HepG2 (cell line): ENCODE data around the gene UMPS. TPM values are rescaled to one million over a fixed set of nuclear protein-coding genes. Genes with fewer than 3 reads are reported as not detected.
A peak's percentile ranks its signal among the peaks of the same experiment; 100 is the strongest.

Experiments used
- CEBPB ChIP-seq: IDR thresholded peaks from 2 replicates; pipeline ENCODE4 v1.6.1; 2011; ENCODE audit warnings: low read depth, low read length, improper control_type of control experiment, borderline replicate concordance
- CEBPG ChIP-seq: IDR thresholded peaks from 2 replicates; pipeline ENCODE4 v1.6.1; 2016
- FOSL2 ChIP-seq: sonication (generic); formaldehyde crosslinking; IDR thresholded peaks from 2 replicates; pipeline ENCODE4 v1.4.0; 2020; ENCODE audit warnings: missing genetic modification reagents
- FOXK1 ChIP-seq: sonication (generic); formaldehyde crosslinking; IDR thresholded peaks from 2 replicates; pipeline ENCODE4 v1.4.0; 2020; ENCODE audit warnings: low read depth, missing genetic modification reagents, borderline replicate concordance
- HMG20A ChIP-seq: IDR thresholded peaks from 2 replicates; pipeline ENCODE4 v1.6.1; 2016; ENCODE audit warnings: borderline replicate concordance
- HNF4G ChIP-seq, 2 experiments: sonication (generic) in 1 of 2; formaldehyde crosslinking in 1 of 2; IDR thresholded peaks; 2 replicates each; pipeline versions ENCODE4 v1.4.0 to v1.6.1; 2011 to 2020; ENCODE audit warnings: borderline replicate concordance in 2 of 2, low read depth in 2 of 2, mild to moderate bottlenecking in 2 of 2, low read length in 1 of 2, missing genetic modification reagents in 1 of 2, moderate library complexity in 1 of 2
- HOXA3 ChIP-seq: sonication (generic); formaldehyde crosslinking; IDR thresholded peaks from 2 replicates; pipeline ENCODE4 v1.5.0; 2020; ENCODE audit warnings: missing genetic modification reagents
- KDM2A ChIP-seq: sonication (generic); formaldehyde crosslinking; IDR thresholded peaks from 2 replicates; pipeline ENCODE4 v1.4.0; 2020; ENCODE audit warnings: low read depth, missing genetic modification reagents, borderline replicate concordance
- KLF12 ChIP-seq: sonication (generic); formaldehyde crosslinking; IDR thresholded peaks from 2 replicates; pipeline ENCODE4 v1.4.0; 2020; ENCODE audit warnings: missing genetic modification reagents, borderline replicate concordance
- MED1 ChIP-seq: sonication (generic); formaldehyde crosslinking; IDR thresholded peaks from 2 replicates; pipeline ENCODE4 v1.4.0; 2020; ENCODE audit warnings: missing genetic modification reagents
- MEIS2 ChIP-seq: sonication (generic); formaldehyde crosslinking; IDR thresholded peaks from 2 replicates; pipeline ENCODE4 v1.9.0; 2021; ENCODE audit warnings: mild to moderate bottlenecking, missing genetic modification reagents
- NFATC3 ChIP-seq: sonication (generic); formaldehyde crosslinking; IDR thresholded peaks from 2 replicates; pipeline ENCODE4 v1.5.1; 2020; ENCODE audit warnings: mild to moderate bottlenecking, missing genetic modification reagents
- NR2F2 ChIP-seq: IDR thresholded peaks from 2 replicates; pipeline ENCODE4 v1.6.1; 2012; ENCODE audit warnings: low read depth, inconsistent platforms, borderline replicate concordance
- PHF5A ChIP-seq: IDR thresholded peaks from one replicate; pipeline ENCODE4 v1.6.1; 2018; ENCODE audit warnings: low read depth, missing genetic modification reagents; ENCODE audit not compliant: unreplicated experiment
- POLR2G ChIP-seq: fragments of 200-400 bp; formaldehyde crosslinking; IDR thresholded peaks from 2 replicates; pipeline ENCODE4 v1.6.1; 2018; ENCODE audit warnings: mild to moderate bottlenecking, low read depth, low read length, moderate library complexity
- RXRB ChIP-seq: IDR thresholded peaks from 2 replicates; pipeline ENCODE4 v1.6.1; 2016; ENCODE audit warnings: borderline replicate concordance, missing genetic modification reagents, missing compliant biosample characterization
- SALL1 ChIP-seq: sonication (generic); formaldehyde crosslinking; IDR thresholded peaks from 2 replicates; pipeline ENCODE4 v1.8.0; 2022; ENCODE audit warnings: mild to moderate bottlenecking, missing genetic modification reagents
- SKI ChIP-seq: fragments of 450-650 bp; IDR thresholded peaks from one replicate; pipeline ENCODE4 v1.6.1; 2018; ENCODE audit warnings: mild to moderate bottlenecking; ENCODE audit not compliant: partially characterized antibody
- SNAI1 ChIP-seq: sonication (generic); formaldehyde crosslinking; IDR thresholded peaks from 2 replicates; pipeline ENCODE4 v1.5.0; 2020; ENCODE audit warnings: mild to moderate bottlenecking, missing genetic modification reagents, borderline replicate concordance
- SYNCRIP ChIP-seq: fragments of 200-400 bp; formaldehyde crosslinking; IDR thresholded peaks from 2 replicates; pipeline ENCODE4 v1.6.1; 2018; ENCODE audit warnings: mild to moderate bottlenecking, low read depth, low read length; ENCODE audit not compliant: insufficient read depth
- ZMAT3 ChIP-seq: sonication (generic); formaldehyde crosslinking; conservative IDR thresholded peaks from 2 replicates; pipeline ENCODE4 v1.7.0; 2021; ENCODE audit warnings: missing genetic modification reagents
- ZMYM3 ChIP-seq: sonication (generic); formaldehyde crosslinking; IDR thresholded peaks from 2 replicates; pipeline ENCODE4 v1.5.1; 2020; ENCODE audit warnings: mild to moderate bottlenecking, missing genetic modification reagents
- ZNF121 ChIP-seq: sonication (generic); formaldehyde crosslinking; IDR thresholded peaks from 2 replicates; pipeline ENCODE4 v1.5.0; 2020; ENCODE audit warnings: mild to moderate bottlenecking, missing genetic modification reagents
- ZNF331 ChIP-seq: sonication (generic); formaldehyde crosslinking; IDR thresholded peaks from 2 replicates; pipeline ENCODE4 v1.4.0; 2020; ENCODE audit warnings: missing genetic modification reagents
- ZNF589 ChIP-seq: sonication (generic); formaldehyde crosslinking; conservative IDR thresholded peaks from 2 replicates; pipeline ENCODE4 v1.8.0; 2022; ENCODE audit warnings: mild to moderate bottlenecking, moderate library complexity, missing genetic modification reagents
- ZNF597 ChIP-seq: sonication (generic); formaldehyde crosslinking; IDR thresholded peaks from 2 replicates; pipeline ENCODE4 v1.5.0; 2020; ENCODE audit warnings: missing genetic modification reagents
- polyA plus RNA-seq, 8 experiments: library from polyadenylated mRNA; depleted of rRNA in 3 of 8; stranded (reverse) in 7 of 8; unstranded in 1 of 8; fragments of >200 nt; fragmentation: Illumina TruSeq in 4 of 8; extraction: Trizol in 4 of 8; gene quantifications; 2 replicates each; pipeline versions ENCODE4 v1.2.1 to v1.2.3, GENCODE V29; 2011 to 2016; ENCODE audit warnings: low read depth in 4 of 8, missing spikeins in 1 of 8, mixed read lengths in 1 of 8; ENCODE audit not compliant: insufficient read depth in 1 of 8
- total RNA-seq, 5 experiments: library from RNA; depleted of rRNA; stranded (reverse); fragments of >200 nt; fragmentation: Illumina TruSeq; extraction: Trizol; gene quantifications; 2 replicates each; pipeline ENCODE4 v1.2.3, GENCODE V29; 2016; ENCODE audit warnings: low read depth in 1 of 5
- TF ChIP-seq, protein P1 (sequence below), 2 experiments: fragments of 450-650 bp in 1 of 2; sonication (generic) in 1 of 2; formaldehyde crosslinking; IDR thresholded peaks; 2 replicates each; pipeline versions ENCODE4 v1.5.0 to v1.8.0; 2020 to 2022; ENCODE audit warnings: mild to moderate bottlenecking in 1 of 2, missing genetic modification reagents in 1 of 2
- TF ChIP-seq, protein P2 (sequence below): sonication (generic); formaldehyde crosslinking; IDR thresholded peaks from 2 replicates; pipeline ENCODE4 v1.8.0; 2022; ENCODE audit warnings: missing genetic modification reagents, mild to moderate bottlenecking, borderline replicate concordance
- TF ChIP-seq, protein P3 (sequence below): sonication (generic); formaldehyde crosslinking; IDR thresholded peaks from 2 replicates; pipeline ENCODE4 v1.5.0; 2020; ENCODE audit warnings: mild to moderate bottlenecking, low read depth, missing genetic modification reagents, borderline replicate concordance

UMPS gene
- total and polyA plus RNA-seq, 2 of the 13 experiments (the other 11 are each of a cell fraction or from before 2014, with no cell fraction given): 52.7 to 74.2 TPM

GRCh38 chr3:124730941-124731297 lies 667 bp downstream of the UMPS start (continued):
- TF ChIP-seq, protein P1, sequence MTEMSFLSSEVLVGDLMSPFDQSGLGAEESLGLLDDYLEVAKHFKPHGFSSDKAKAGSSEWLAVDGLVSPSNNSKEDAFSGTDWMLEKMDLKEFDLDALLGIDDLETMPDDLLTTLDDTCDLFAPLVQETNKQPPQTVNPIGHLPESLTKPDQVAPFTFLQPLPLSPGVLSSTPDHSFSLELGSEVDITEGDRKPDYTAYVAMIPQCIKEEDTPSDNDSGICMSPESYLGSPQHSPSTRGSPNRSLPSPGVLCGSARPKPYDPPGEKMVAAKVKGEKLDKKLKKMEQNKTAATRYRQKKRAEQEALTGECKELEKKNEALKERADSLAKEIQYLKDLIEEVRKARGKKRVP (CRISPR knock-in tag; IDR thresholded peaks at IDR 0.05): peak in 1 of 2 experiments; percentile 51; a peak in 1 of 4 replicates
- TF ChIP-seq SYNCRIP (no peak), CEBPG (CRISPR knock-in tag) (peak; percentile 87), CEBPB (peak; percentile 86), MED1 (CRISPR knock-in tag) (peak; percentile 72), HOXA3 (CRISPR knock-in tag) (peak; percentile 64), SKI (peak; percentile 70), HNF4G (IDR thresholded peaks at IDR 0.05; ENCODE audit: borderline replicate concordance, low read depth, low read length) (0 out of 2 replicates have a peak, but pooled peaks have one; percentile 30), HNF4G (CRISPR knock-in tag; IDR thresholded peaks at IDR 0.05; ENCODE audit: borderline replicate concordance, low read depth) (no peak), KDM2A (no peak), FOSL2 (CRISPR knock-in tag) (peak; percentile 71), ZNF597 (no peak), PHF5A (CRISPR knock-in tag) (peak; percentile 33), RXRB (peak; percentile 82), FOXK1 (peak; percentile 35; the same call in 1 of the 2 replicates), POLR2G (no peak), ZMYM3 (CRISPR knock-in tag) (peak; percentile 93), KLF12 (no peak), ZMAT3 (CRISPR knock-in tag) (peak; percentile 24; the same call in 1 of the 2 replicates), ZNF589 (CRISPR knock-in tag) (peak; percentile 14; the same call in 1 of the 2 replicates), SNAI1 (CRISPR knock-in tag) (0 out of 2 replicates have a peak, but pooled peaks have one; percentile 12), NFATC3 (no peak), SALL1 (CRISPR knock-in tag) (peak; percentile 54), ZNF331 (CRISPR knock-in tag) (peak; percentile 62; the same call in 1 of the 2 replicates), MEIS2 (CRISPR knock-in tag) (0 out of 2 replicates have a peak, but pooled peaks have one; percentile 38), HMG20A (CRISPR knock-in tag) (peak; percentile 57; the same call in 1 of the 2 replicates), ZNF121 (CRISPR knock-in tag) (peak; percentile 98), NR2F2 (peak; percentile 64; the same call in 1 of the 2 replicates)
- TF ChIP-seq, protein P2, sequence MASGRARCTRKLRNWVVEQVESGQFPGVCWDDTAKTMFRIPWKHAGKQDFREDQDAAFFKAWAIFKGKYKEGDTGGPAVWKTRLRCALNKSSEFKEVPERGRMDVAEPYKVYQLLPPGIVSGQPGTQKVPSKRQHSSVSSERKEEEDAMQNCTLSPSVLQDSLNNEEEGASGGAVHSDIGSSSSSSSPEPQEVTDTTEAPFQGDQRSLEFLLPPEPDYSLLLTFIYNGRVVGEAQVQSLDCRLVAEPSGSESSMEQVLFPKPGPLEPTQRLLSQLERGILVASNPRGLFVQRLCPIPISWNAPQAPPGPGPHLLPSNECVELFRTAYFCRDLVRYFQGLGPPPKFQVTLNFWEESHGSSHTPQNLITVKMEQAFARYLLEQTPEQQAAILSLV (CRISPR knock-in tag): 0 out of 2 replicates have a peak, but pooled peaks have one; percentile 40
- TF ChIP-seq, protein P3, sequence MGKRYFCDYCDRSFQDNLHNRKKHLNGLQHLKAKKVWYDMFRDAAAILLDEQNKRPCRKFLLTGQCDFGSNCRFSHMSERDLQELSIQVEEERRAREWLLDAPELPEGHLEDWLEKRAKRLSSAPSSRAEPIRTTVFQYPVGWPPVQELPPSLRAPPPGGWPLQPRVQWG (CRISPR knock-in tag): no peak
